Hepatocyte (in vitro differentiated cells): Measurements from ENCODE around the gene RAB11FIP4. TPM values are rescaled to one million over a fixed set of nuclear protein-coding genes. Genes with fewer than 3 reads are reported as not detected.

Experiments
- DNase-seq: peaks from one replicate; pipeline ENCODE4 v3.0.0-alpha.2; 2016; ENCODE audit warnings: low spot score
- H2AFZ ChIP-seq: fragments of 200-600 bp; sonication (generic); 2 replicates; pipeline ENCODE4 v1.6.0; 2016; ENCODE audit warnings: antibody characterized with exemption, mild to moderate bottlenecking
- H3K27ac ChIP-seq: fragments of 200-600 bp; sonication (generic); 2 replicates; pipeline ENCODE4 v1.5.1; 2016; ENCODE audit warnings: mild to moderate bottlenecking
- H3K27me3 ChIP-seq: fragments of 200-600 bp; sonication (generic); 2 replicates; pipeline ENCODE4 v1.6.1; 2016
- H3K36me3 ChIP-seq: fragments of 200-600 bp; sonication (generic); replicated peaks from 2 replicates; pipeline ENCODE4 v1.5.1; 2016; ENCODE audit warnings: low read depth; ENCODE audit not compliant: insufficient read depth
- H3K4me1 ChIP-seq: fragments of 200-600 bp; sonication (generic); 2 replicates; pipeline ENCODE4 v1.5.1; 2016; ENCODE audit warnings: mild to moderate bottlenecking, moderate library complexity; ENCODE audit not compliant: insufficient read depth
- H3K4me2 ChIP-seq: fragments of 200-600 bp; sonication (generic); 2 replicates; pipeline ENCODE4 v1.6.0; 2016
- H3K4me3 ChIP-seq: fragments of 200-600 bp; sonication (generic); 2 replicates; pipeline ENCODE4 v1.5.1; 2016; ENCODE audit warnings: mild to moderate bottlenecking
- H3K79me2 ChIP-seq: fragments of 200-600 bp; sonication (generic); 2 replicates; pipeline ENCODE4 v1.6.0; 2017; ENCODE audit warnings: mild to moderate bottlenecking
- H3K9me2 ChIP-seq: fragments of 200-600 bp; sonication (generic); replicated peaks from 2 replicates; pipeline ENCODE4 v1.6.0; 2017; ENCODE audit warnings: mild to moderate bottlenecking; ENCODE audit not compliant: insufficient read depth
- H3K9me3 ChIP-seq: fragments of 200-600 bp; sonication (generic); 2 replicates; pipeline ENCODE4 v1.5.1; 2016; ENCODE audit warnings: low read depth, mild to moderate bottlenecking
- H4K20me1 ChIP-seq: fragments of 200-600 bp; sonication (generic); 2 replicates; pipeline ENCODE4 v1.6.0; 2016; ENCODE audit warnings: mild to moderate bottlenecking; ENCODE audit not compliant: insufficient read depth, poor library complexity, severe bottlenecking
- CTCF ChIP-seq: fragments of 200-600 bp; sonication (generic); IDR thresholded peaks from 2 replicates; pipeline ENCODE4 v1.5.1; 2016; ENCODE audit warnings: antibody characterized with exemption, mild to moderate bottlenecking; ENCODE audit not compliant: poor library complexity
- EZH2 ChIP-seq: fragments of 200-600 bp; sonication (generic); IDR thresholded peaks from 2 replicates; pipeline ENCODE4 v1.6.1; 2016; ENCODE audit warnings: antibody characterized with exemption, mild to moderate bottlenecking, borderline replicate concordance
- EZH2phosphoT487 ChIP-seq: fragments of 200-600 bp; sonication (generic); IDR thresholded peaks from one replicate; pipeline ENCODE4 v1.6.1; 2018; ENCODE audit warnings: antibody characterized with exemption, mild to moderate bottlenecking, low read depth, moderate library complexity; ENCODE audit not compliant: unreplicated experiment, severe bottlenecking
- WGBS: methylation state at CpG from one replicate; pipeline ENCODE4 v1.1.6; 2016; ENCODE audit warnings: low lambda C conversion rate; ENCODE audit errors: missing lambda C conversion rate; 5-methylcytosine and 5-hydroxymethylcytosine counted together
- polyA plus RNA-seq: library from polyadenylated mRNA; unstranded; fragments of >200 nt; fragmentation: Nextera tagmentation; extraction: Ambion mirVana; gene quantifications from 2 replicates; pipeline ENCODE4 v1.2.1, GENCODE V29; 2016
- total RNA-seq: library from RNA; depleted of rRNA; stranded (reverse); fragments of >200 nt; gene quantifications from 2 replicates; pipeline ENCODE4 v1.2.3, GENCODE V29; 2014

The RAB11FIP4 gene
- total and polyA plus RNA-seq, 2 experiments from 2014 or later, result 25.8 to 35.6 TPM

GRCh38 chr17:31470592-31470991 is 79.1 kb downstream of the RAB11FIP4 start:
- no peaks in the 10 kb centered on the region for H3K9me2 ChIP-seq
- no peaks in the 10 kb centered on the region for H4K20me1 ChIP-seq
- H3K4me1 ChIP-seq, result peaks cover 12% of the 10 kb centered on the region
- H3K79me2 ChIP-seq, result no peaks in the 10 kb centered on the region
- H3K4me2 ChIP-seq, result no peak overlapping the region
- no peak for DNase-seq
- 96% methylated on average over 2 of the region's 2 CpGs for WGBS
- no peak overlapping the region for H3K4me3 ChIP-seq
- H3K27me3 ChIP-seq, result no peaks in the 10 kb centered on the region
- H3K27ac ChIP-seq, result no peak overlapping the region
- no peaks in the 10 kb centered on the region for H3K9me3 ChIP-seq
- H2AFZ ChIP-seq, result no peak overlapping the region
- TF ChIP-seq EZH2phosphoT487 (no peak), CTCF (no peak), EZH2 (no peak)
- no peaks in the 10 kb centered on the region for H3K36me3 ChIP-seq

- Histone ChIP-seq H3K79me2 (no peaks in the 10 kb centered on the region), H3K27me3 (no peaks in the 10 kb centered on the region), H4K20me1 (no peaks in the 10 kb centered on the region), H3K4me2 (no peak overlapping the region), H3K4me3 (no peak overlapping the region), H2AFZ (no peak overlapping the region), H3K27ac (no peak overlapping the region), H3K36me3 (no peaks in the 10 kb centered on the region), H3K4me1 (peaks cover 16% of the 10 kb centered on the region), H3K9me3 (no peaks in the 10 kb centered on the region), H3K9me2 (no peaks in the 10 kb centered on the region)
- no peak for DNase-seq
- no peak for TF ChIP-seq CTCF
- TF ChIP-seq EZH2phosphoT487, result no peak
- no peak for TF ChIP-seq EZH2
- 89% methylated on average over 14 of the region's 14 CpGs for WGBS
Measured at GRCh38 chr17:31472137-31472536, 80.7 kb downstream of the RAB11FIP4 start.

- DNase-seq, result no peak
- H2AFZ ChIP-seq, result no peak overlapping the region
- WGBS, result 69% methylated on average over 16 of the region's 16 CpGs
- peaks cover 4% of the 10 kb centered on the region for H3K4me1 ChIP-seq
- no peak overlapping the region for H3K4me2 ChIP-seq
- no peak for TF ChIP-seq EZH2phosphoT487
- TF ChIP-seq CTCF, result no peak
- no peak for TF ChIP-seq EZH2
- no peaks in the 10 kb centered on the region for H3K36me3 ChIP-seq
- H3K9me3 ChIP-seq, result no peaks in the 10 kb centered on the region
- no peaks in the 10 kb centered on the region for H3K79me2 ChIP-seq
- H3K27ac ChIP-seq, result no peak overlapping the region
- no peak overlapping the region for H3K4me3 ChIP-seq
- no peaks in the 10 kb centered on the region for H3K9me2 ChIP-seq
- no peaks in the 10 kb centered on the region for H4K20me1 ChIP-seq
- no peaks in the 10 kb centered on the region for H3K27me3 ChIP-seq
Measured at GRCh38 chr17:31475378-31476162, 84.1 kb downstream of the RAB11FIP4 start.
